Suprapubic skin (tissue), 3 donors: ENCODE measurements around the gene CEP41.

Experiments
- EP300 ChIP-seq: sonication (generic); formaldehyde crosslinking; IDR thresholded peaks from one replicate; pipeline ENCODE4 v1.6.1; 2017; ENCODE audit warnings: antibody characterized with exemption
- TF ChIP-seq, protein P1 (sequence below), 2 donors: fragments of 200-600 bp in 1 of 2; fragments of 450-650 bp in 1 of 2; sonication (generic) in 1 of 2; IDR thresholded peaks; one replicate each; pipeline ENCODE4 v1.5.1; 2016 to 2019; ENCODE audit warnings: antibody characterized with exemption in 2 of 2, mild to moderate bottlenecking in 1 of 2, moderate library complexity in 1 of 2

DNA sequence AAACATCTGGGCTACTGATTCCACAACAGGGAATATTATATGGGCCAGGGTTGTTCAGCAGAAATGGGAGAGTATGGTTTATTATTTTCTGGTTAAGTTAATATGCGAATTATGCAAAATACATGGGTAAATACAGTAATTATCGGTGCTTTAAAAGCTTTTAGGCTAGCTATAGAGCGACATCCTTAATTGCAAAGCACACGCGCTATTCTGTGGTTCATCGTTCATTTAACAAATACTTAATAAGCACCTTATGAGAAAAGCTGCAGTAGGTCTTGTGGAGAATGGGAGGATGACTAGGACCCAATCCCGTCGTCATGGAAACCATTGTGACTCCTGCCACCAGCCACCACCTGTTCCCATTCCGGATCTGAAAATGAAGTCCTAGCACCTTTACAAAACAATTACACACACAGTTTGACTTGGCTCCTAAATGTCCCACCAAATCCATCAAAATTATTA, 623 bp upstream of the CEP41 start:
- TF ChIP-seq, protein P1, sequence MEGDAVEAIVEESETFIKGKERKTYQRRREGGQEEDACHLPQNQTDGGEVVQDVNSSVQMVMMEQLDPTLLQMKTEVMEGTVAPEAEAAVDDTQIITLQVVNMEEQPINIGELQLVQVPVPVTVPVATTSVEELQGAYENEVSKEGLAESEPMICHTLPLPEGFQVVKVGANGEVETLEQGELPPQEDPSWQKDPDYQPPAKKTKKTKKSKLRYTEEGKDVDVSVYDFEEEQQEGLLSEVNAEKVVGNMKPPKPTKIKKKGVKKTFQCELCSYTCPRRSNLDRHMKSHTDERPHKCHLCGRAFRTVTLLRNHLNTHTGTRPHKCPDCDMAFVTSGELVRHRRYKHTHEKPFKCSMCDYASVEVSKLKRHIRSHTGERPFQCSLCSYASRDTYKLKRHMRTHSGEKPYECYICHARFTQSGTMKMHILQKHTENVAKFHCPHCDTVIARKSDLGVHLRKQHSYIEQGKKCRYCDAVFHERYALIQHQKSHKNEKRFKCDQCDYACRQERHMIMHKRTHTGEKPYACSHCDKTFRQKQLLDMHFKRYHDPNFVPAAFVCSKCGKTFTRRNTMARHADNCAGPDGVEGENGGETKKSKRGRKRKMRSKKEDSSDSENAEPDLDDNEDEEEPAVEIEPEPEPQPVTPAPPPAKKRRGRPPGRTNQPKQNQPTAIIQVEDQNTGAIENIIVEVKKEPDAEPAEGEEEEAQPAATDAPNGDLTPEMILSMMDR (IDR thresholded peaks at IDR 0.05) = no peak
- no peak for TF ChIP-seq EP300
